Gastroesophageal sphincter (tissue), 3 donors: ENCODE measurements around the gene SRPRA.

ENCODE experiments used
- POLR2A ChIP-seq, 2 donors: fragments of 450-650 bp; IDR thresholded peaks; one replicate each; pipeline ENCODE4 v1.6.1; 2017; ENCODE audit warnings: antibody characterized with exemption in 2 of 2, mild to moderate bottlenecking in 2 of 2, moderate library complexity in 1 of 2
- TF ChIP-seq, protein P1 (sequence below), 4 experiments: fragments of 200-600 bp in 2 of 4; fragments of 450-650 bp in 2 of 4; sonication (generic) in 1 of 4; IDR thresholded peaks; one replicate each; pipeline ENCODE4 v1.5.1; 2017 to 2019; ENCODE audit warnings: antibody characterized with exemption in 4 of 4, mild to moderate bottlenecking in 2 of 4, moderate library complexity in 2 of 4

DNA sequence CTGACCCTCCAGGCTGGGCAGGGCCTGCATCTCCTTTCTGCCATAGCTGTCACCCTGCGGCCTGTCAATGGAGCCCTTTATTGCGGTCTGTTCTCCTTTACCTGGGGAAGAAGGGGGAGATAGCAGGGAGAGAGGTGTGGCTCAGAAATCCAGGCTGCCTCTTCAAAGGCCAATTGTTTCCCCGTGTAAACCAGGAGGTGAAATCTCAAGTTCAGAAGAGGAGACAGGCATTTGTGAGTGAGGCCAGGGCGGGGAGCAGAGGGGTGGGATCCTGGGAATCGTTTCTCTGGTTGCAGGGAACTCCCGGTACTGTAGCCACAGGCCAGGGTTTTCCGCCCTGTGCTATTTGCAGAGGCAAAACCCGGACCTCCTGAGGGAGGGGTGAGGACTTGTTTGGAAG is 44.3 kb upstream of the SRPRA start:
- TF ChIP-seq POLR2A (IDR thresholded peaks at IDR 0.05), result no peak
- TF ChIP-seq, protein P1, sequence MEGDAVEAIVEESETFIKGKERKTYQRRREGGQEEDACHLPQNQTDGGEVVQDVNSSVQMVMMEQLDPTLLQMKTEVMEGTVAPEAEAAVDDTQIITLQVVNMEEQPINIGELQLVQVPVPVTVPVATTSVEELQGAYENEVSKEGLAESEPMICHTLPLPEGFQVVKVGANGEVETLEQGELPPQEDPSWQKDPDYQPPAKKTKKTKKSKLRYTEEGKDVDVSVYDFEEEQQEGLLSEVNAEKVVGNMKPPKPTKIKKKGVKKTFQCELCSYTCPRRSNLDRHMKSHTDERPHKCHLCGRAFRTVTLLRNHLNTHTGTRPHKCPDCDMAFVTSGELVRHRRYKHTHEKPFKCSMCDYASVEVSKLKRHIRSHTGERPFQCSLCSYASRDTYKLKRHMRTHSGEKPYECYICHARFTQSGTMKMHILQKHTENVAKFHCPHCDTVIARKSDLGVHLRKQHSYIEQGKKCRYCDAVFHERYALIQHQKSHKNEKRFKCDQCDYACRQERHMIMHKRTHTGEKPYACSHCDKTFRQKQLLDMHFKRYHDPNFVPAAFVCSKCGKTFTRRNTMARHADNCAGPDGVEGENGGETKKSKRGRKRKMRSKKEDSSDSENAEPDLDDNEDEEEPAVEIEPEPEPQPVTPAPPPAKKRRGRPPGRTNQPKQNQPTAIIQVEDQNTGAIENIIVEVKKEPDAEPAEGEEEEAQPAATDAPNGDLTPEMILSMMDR (IDR thresholded peaks at IDR 0.05), result no peak
